Stimulated activated CD4-positive, alpha-beta T cell treated with anti-CD3 and anti-CD28 coated beads, TNF-alpha, amount 100 ng/mL, for 1 hour (primary cell): ENCODE data around the gene PGP.

Experiments
- DNase-seq, 3 donors: peaks; one replicate each; pipeline ENCODE4 v3.0.0-alpha.2; 2020; ENCODE audit warnings: low read depth in 3 of 3, low spot score in 1 of 3

Gene PGP

DNA sequence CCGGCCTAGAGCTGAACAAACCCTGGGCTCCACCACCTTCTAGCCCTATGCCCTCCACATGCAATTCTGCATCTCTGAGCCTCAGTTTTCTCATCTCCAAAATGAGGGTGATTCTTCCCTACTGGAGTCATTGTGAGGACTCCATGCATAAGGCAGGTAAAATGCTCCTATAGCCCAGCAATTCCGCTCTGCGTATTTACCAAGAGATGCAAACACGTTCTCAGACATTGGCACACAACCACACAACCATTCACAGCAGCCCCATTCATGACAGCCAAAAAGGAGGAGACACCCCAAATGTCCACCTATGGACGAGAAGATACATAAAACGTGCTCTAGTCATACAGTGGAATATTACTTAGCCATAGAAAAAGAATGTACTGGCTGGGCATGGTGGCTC is 14.3 kb downstream of the PGP start:
- DNase-seq = no peak

DNA sequence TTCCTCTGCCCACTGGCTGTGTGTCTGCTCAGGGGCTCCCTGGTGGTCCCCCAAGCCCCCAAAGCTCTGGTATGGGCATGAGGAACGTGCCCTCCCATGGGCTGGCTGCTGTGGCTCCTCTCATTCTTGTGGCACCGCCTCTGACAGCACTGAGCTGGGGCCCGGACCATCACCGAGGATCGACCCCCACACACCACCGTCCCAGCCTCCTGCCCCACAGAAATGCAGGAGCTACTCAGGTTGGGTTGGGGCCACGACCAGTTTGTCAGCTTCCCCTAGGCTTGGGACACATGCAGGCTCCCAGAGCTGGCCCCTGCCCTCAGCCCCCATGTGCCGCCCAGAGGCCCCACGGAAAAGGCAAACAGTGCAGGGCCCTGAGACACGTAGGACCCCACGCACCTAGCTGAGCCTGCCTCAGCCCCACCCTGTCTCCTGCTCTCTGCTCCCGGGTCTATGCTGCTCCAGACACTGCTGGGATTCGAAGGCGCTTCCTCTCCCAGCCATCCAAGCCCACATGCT is 15.0 kb downstream of the PGP start:
- no peak for DNase-seq

DNA sequence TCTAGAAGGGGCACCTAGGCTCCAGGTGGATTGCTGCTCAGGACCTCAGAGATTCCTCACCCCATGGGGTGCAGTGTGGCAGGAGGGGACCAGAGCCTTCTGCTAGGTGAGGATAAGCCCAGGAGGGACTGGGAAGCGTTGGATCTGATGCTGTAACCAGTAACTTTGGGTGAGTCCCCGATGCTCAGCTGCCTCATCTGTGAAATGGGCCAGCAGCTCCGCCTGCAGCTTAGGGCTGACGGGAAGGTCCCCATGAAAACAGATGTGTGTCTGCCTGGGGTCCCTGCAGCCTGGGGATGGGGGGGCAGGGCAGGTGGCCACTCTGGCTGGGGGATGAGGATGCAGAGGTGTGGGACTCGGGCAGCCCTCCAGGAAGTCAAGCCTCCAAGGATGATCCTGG is 15.5 kb downstream of the PGP start:
- DNase-seq = no peak

DNA sequence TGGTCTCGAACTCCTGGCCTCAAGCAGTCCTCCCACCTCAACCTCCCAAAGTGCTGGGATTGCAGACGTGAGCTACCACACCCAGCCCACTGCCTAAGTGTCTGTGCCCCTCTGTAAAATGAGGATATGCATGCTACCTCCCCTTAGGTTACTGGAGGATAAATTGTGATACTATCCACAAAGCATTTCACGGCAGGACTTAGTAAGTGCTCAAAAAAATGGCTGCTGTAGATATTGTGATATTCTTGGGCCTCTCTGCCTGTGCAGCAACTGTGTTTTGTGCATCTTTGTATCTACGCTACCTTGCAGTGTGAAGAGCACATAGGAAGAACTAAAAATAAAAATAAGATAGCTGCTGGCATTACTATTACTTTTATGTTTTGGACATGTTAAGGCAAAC is 16.4 kb downstream of the PGP start:
- DNase-seq = no peak

DNA sequence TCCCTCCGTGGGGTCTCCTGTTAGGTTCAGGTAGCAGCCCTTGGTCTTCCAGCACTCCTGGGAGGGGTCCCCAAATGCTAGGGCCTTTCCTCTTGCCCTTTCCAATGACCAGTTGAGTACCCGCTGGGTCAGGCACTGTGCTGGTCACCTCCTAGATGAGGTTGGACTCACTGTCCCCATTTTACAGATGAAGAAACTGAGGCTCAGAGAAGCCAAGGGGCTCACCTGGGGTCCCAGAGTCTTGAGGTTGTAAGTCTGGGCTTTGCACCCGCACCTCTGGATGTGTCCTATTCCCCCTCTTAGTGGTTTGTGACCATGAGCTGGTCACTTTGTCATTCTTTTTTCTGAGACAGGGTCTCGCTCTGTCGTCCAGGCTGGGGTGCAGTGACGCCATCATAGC is 16.9 kb downstream of the PGP start:
- DNase-seq = no peak

DNA sequence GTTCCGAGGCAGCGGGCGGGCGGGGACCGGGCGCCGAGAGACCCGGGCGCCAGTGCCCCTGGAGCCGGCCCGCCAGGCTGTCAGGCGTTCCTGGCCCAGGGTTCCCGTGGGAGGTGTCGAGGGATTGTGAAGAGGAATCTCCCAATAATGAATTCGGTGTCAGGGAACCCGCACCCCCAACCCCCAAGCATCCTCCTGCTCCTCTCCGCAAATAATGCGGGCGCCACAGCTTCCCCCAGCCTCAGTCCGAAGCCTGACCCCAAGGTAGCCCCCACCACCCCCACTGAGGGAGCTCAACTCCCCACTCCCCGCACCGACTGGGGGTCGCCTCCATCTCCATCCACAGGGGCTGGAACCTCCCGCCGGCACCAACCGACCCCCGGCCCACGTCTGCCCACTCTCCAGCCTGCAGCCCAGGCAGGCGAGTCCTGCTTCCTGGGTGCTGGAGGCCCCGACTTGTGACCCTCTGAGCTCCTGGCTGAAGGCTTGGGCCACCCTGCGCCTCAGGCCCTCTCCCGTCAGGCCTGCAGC is 17.6 kb downstream of the PGP start:
- no peak for DNase-seq

DNA sequence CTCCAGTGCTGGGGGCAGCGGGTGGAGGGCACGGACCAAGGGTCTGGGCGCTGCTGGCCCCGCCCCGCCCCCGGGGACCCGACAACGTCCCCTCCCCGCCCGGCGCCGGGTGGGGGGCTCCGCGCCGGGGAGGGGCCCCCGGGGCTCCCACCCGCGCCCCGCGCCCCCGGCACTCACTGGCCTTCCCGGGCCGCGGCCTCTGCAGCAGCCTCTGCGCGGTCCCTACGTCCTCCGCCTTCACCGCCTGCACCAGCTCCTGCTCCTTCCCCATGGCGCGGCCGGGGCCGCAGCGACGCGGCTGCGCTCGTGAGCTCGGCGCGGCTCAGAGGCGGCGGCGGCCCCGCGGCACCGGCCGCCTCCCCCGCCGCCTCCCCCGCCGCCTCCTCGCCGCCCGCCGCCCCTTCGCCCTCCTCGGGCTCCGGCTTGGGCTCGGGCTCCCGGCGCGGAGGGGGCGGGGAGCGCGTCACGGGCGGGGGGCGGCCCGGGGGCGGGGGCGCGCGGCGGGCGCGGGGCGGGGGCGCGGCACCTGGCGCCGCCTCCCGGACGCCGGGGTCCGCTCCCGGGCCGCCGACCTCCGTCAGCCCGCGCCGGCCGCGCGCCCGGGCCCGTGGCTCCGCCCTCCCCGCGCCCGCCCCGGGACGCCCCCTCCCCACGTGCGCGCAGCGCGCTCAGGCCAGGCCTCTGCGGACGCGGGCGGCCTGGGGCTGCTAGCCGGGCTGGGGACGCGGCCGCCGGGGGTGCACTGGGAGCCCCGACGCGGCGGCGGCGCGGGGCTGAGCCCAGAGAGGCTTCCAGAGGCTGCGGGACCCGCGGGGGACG is 18.3 kb downstream of the PGP start, which contains the start of gene CASKIN1:
TSS of gene CASKIN1 (minus strand) at position 444 of the 819 bp plus-strand sequence. CDS start at position 271, 173 bp downstream.
- DNase-seq = no peak

DNA sequence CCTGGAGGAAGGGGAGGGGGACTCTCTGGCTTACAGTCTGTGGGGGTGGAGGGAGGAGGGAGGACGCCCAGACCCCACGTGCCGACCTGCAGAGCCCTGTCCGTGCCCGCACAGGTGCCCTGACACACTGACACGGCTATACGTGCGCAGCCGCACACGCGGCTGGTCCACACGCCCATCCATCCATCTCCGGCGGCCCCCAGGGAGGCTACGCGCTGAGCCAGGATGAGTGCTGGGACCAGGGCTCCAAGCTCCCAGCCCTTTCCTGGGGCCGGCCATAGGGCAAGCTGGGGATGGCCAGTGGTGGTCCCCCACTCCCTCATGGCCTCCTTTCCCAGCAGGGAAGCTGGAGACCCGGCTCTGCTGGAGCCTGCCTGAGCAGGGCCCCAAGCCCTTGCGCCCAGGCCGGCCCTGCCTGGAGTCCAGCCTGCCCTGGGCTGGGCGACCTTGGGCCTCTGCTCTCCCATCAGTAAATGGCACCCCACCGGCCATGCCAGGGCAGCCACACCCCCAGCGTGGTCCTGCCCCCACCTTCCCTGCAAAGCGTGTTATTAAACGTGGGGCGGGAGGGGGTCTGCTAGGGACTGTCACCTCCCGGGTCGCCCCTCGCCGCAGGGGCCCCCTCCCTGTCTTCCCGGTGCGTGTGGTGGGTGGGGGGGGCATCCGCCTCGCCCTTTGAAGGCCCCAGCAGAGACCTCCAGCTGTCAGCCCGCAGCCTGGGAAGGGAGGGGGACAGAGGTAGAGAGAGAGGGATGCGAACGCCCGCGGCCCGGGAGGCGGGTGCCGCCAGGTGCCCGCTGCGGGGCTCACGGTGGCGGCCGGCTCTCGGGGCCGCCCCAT is 19.1 kb downstream of the PGP start:
- DNase-seq = no peak

DNA sequence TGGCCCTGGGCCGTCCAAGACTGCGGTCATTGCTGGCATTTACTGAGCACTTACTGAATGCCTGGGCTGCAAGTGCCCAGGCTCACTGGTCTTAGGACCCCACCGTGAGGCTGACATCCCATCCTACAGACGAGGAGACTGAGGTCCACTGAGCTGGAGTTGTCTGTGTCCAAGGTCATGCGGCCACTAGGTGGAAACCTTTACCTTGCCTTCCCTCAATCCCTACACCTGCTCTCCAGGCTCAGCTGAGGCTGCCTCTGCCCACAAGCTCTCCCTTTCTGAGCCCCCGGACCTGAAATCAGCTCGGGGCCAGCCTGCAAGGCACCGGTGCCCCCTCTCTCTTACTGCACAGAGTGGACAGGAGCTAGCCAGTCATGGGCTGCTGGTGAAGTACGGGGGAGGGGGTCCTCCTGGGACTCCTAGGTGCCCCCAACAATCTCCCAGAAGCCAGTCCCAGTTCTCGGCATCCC is 19.8 kb downstream of the PGP start:
- peak in 1 of 3 donors; percentile 37 for DNase-seq

DNA sequence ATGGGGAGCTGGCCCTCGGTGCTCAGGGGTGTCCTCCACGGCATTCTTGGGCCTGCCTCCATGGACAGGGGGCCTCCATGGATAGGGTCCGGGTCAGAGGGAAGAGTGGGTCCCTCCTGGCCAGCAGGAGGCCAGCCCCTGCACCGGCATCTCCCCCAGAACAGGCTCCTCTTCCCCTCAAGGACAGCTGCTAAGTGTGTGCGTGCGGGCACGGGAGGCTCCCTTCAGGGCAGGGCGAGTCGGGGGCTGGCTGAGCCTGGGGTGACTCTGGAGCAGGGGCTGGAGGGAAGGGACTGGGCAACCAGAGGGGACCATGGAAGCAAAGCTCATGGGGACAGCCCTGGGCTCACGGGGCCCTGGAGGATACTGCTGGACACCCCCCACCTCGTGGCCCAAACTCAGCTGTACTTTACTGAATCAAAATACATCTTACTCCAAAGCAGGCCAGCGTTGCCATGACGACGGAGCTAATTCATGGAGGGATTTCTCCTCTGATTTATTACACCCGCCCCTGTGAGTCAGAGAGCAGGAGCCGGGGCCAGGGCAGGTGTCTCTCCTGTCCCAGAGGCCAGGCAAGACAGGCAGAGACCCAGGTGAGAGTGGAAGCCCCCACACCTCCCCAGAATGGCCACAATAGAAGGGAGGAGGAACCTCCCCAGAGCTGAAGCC is 20.3 kb downstream of the PGP start:
- DNase-seq = no peak

DNA sequence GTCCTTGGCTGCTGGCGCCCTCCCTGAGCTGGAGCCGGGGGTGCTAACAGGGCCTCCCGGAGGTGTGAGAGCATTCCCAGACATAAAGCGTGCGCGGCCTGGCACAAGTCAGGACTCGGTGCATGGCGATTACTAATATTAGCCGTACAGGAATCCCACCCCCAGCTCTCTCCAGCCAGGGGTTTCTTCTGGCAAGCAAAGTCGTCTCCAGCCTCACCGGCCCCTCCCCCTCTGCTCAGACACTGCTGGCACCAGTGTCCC is 23.3 kb downstream of the PGP start:
- DNase-seq = no peak

DNA sequence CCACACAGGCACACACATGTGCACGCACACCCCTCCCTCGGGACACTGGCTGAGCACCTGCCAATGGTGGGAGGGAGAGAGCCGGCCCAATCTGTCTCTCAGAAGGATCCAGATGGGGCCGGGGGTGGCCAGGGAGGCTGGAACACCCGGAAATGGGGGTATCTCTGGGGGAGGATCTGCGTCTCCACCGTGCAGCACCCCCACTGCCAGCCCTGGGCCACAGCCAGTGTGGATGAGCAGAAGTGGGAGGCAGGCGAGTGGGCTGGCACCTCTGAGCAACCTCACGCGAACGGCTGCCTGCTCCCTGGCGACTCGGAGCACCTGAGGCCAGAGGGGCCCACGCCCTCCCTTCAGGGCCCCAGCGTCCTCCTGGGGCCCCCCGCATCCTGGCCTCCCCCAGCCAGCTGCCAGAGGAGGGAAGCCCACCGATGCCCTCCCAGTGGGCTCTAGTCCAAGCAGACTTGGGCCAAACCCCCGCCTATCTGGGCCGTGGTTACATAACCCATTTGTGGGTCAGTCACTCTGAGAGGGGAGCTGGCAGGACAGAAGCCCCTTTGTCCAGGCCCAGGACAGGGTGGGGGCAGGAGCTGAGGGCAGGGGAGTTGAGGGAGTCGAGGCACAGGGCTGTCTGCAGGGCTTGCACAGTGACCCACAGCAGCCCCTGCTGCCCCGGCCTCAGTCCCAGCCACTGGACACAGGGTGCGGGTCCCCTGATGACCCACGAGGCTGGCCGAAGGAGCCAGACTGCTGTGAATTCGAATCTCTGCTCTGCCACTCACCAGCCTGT is 23.8 kb downstream of the PGP start:
- no peak for DNase-seq

DNA sequence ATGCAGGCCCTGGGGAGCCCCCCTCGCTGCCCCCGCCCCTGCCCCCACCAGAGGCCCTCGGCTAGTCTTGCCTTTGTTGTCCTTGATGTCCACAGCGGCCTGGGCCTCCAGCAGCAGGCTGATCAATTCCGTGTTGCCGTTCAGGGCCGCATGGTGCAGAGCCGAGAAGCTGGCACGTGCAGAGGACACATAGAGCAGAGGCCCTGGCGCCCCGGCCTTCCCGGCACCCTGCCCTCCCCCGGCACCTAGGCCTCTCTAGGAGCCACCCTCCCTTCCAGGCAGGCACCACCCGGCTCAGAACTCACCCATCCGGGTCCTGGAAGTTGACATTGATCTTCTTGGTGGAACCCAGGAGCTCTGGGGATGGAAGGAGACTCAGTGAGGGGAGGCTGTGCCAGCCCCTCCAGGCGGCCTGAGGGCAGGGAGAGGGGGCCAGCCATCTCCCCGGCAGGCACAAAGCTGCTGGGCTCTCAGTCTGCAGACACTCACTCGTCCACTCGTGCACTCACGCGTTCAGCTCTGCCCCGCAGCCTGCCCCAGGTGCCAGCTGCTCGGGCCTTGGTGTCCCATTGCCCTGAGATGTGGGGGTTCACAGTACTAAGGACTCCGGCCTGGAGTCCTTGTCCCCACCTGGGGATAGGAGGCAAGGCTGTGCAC is 24.5 kb downstream of the PGP start:
- no peak for DNase-seq

DNA sequence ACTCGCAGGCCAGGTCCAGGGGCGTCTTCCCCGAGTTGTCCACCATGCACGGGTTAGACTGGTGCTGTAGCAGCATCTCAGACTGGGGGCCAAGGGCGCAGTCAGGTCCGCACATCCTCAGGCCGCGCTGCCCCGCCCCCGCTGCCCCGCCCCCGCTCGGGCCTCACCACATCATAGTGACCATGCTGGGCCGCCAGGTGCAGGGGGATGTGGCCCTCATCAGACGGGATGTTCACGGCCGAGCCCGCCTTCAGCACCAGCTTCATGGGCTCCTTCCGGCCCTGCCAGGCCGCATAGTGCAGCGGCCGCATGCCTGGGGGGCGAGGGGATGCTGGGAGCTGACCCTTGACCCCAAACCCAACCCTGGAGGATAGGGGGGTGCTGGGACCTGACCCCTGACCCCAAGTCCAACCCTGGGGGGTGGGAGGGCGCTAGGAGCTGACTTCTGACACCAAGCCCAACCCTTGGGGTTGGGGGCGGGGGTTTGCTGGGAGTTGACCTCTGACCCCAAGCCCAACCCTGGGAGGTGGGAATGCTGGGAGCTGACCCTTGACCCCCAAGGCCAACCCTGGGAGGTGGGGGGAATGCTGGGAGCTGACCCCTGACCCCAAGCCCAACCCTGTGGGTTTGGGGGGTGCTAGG is 25.3 kb downstream of the PGP start:
- DNase-seq = no peak

DNA sequence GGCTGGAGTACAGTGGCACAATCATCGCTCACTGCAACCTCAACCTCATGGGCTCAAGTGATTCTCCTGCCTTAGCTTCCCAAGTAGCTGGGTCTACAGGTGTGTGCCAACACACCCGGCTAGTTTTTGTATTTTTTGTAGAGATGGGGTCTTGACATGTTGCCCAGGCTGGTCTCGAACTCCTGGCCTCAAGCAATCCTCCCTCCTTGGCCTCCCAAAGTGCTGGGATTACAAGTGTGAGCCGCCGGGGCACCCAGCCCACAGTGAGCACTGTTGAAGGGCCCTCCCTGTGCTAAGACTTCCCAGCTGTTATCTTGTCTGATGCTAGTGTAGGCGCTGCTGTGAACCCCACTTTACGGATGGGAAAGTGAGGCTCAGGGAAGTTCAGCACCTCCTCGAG is 26.2 kb downstream of the PGP start:
- DNase-seq = no peak

DNA sequence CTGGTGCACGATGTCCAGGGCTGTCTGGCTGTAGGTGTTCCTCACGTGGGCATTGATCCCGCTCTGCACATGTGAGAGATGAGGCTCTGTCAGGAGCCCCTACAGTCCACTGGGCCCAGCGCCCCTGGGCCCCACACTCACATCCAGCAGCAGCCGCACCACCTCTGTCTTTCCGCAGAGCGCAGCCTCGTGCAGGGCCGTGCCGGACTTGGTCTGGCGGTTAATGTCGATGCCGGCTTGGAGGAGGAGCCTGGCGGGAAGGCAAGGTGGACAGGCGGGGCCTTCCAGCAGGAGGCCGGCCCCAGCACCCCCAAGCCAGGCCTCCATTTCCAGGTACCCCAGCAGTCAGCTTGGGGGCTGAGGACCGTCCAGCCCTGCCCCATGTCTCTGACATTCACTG is 27.4 kb downstream of the PGP start:
- DNase-seq = no peak

DNA sequence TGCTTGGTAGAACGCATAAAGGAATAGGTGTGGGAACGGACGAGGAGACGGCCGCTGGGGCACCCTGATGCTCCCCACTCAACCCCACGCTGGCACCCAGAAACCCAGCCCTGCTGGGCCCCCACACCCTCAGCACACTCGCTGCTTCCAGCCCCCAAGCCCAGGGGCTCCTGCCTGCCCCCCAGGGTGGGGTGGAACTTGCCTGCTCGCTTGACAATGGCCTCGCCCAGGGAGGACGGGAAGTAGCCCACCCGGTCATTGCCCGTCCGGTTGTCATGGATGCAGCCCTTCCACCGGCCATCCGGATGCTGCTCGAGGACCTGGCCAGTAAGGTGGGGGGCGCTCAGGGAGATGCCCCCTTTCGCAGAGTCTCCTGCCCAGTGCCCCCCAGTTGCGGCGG is 28.1 kb downstream of the PGP start:
- no peak for DNase-seq

DNA sequence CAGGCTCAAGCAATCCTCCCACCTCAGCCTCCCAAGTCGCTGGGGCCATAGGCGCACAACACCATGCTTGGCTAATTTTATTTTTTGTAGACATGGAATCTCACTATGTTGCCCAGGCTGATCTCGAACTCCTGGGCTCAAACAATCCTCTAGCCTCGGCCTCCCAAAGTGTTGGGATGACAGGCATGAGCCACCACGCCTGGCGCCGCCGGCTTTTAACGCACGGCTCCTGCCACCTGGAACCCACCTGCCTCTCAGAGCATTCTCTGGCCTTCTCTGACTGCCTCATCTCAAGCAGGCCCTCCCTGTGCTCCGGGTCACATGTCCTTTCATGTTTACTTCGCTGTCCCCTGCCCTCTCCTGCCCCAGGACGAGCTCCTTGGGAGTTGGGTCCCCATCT is 28.6 kb downstream of the PGP start:
- DNase-seq = no peak

DNA sequence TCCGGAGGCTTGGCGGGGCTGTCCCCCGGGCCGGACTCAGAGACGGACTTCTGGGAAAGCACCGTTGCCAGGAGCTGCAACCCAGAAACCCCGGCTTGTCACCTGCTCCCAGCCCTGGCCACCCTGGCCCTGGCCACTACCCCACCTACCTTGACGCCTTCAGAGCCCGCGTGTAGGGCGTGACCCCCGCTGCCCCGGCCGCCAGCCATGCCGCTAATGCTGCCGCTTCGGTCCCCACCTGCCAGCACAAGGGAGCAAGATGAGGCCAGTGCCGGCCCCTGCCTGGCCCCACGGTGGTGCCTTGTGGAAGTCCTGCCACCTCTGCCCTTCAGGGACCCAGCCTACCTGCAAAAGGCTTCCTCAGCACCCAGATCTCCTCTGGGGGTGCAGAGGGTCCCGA is 29.7 kb downstream of the PGP start:
- no peak for DNase-seq

DNA sequence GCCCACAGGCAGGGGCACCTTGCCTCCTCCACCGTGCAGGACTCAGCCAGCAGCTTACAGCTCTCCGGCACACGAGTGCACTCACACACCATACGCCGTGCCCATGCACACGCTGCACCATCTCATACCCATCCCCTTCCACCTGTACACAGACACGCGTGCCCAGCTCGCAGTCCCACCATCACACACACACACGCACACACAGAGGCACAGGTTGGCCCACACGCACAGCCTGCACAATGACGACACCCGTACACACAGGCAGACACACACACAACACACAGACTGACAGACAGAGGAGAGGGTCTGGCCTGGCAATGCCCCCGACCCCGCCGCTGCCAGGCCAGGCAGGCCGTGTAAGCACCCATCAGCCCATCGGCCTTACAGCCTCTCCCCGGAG is 30.3 kb downstream of the PGP start:
- no peak for DNase-seq
